PFSK-1 (cell line): ENCODE measurements around the gene FMNL3.
"Not testable (repeated sequence)": the region's sequence is repeated elsewhere in the genome, so short reads cannot be mapped to it uniquely, and the experiment has no call there.

ENCODE experiments used
- FOXP2 ChIP-seq: optimal IDR thresholded peaks from 2 replicates; pipeline ENCODE3; 2011; ENCODE audit warnings: borderline replicate concordance, control low read depth, inconsistent platforms; ENCODE audit not compliant: insufficient read depth; ENCODE audit errors: extremely low read length, extremely low read depth
- POLR2AphosphoS5 ChIP-seq: IDR thresholded peaks from 2 replicates; pipeline ENCODE4 v1.6.1; 2012; ENCODE audit warnings: low read depth, mild to moderate bottlenecking, control low read depth, low read length, moderate library complexity
- REST ChIP-seq, 2 experiments: IDR thresholded peaks; 2 replicates each; pipeline versions ENCODE4 v1.6.1 to v1.8.0; 2011 to 2012; ENCODE audit warnings: low read depth in 2 of 2, low read length in 2 of 2, control low read depth in 1 of 2, inconsistent platforms in 1 of 2, mild to moderate bottlenecking in 1 of 2, moderate library complexity in 1 of 2; ENCODE audit not compliant: insufficient read depth in 1 of 2
- SIN3A ChIP-seq: IDR thresholded peaks from 2 replicates; pipeline ENCODE4 v1.6.1; 2012; ENCODE audit warnings: mild to moderate bottlenecking, low read length, moderate library complexity, borderline replicate concordance; ENCODE audit not compliant: insufficient read depth
- TAF1 ChIP-seq: IDR thresholded peaks from 2 replicates; pipeline ENCODE4 v1.6.1; 2012; ENCODE audit warnings: low read length, control low read depth, borderline replicate concordance; ENCODE audit not compliant: insufficient read depth

The FMNL3 gene

GRCh38 chr12:49615725-49616124 lies 91.5 kb downstream of the FMNL3 start:
- TF ChIP-seq REST (IDR thresholded peaks at IDR 0.05; ENCODE audit: insufficient read depth in 1 of 2, low read depth in 2 of 2, low read length in 2 of 2) (no peak), TAF1 (no peak), POLR2AphosphoS5 (no peak), FOXP2 (no peak), SIN3A (no peak)

GRCh38 chr12:49612210-49612609 lies 95.0 kb downstream of the FMNL3 start:
- TF ChIP-seq SIN3A, result no peak
- TF ChIP-seq REST (IDR thresholded peaks at IDR 0.05; ENCODE audit: insufficient read depth in 1 of 2, low read depth in 2 of 2, low read length in 2 of 2), result no peak
- no peak for TF ChIP-seq FOXP2

GRCh38 chr12:49609875-49610154 lies 97.4 kb downstream of the FMNL3 start:
- TF ChIP-seq TAF1, result no peak
- no peak for TF ChIP-seq SIN3A
- TF ChIP-seq REST (IDR thresholded peaks at IDR 0.05; ENCODE audit: insufficient read depth in 1 of 2, low read depth in 2 of 2, low read length in 2 of 2), result no peak
- no peak for TF ChIP-seq POLR2AphosphoS5
- TF ChIP-seq FOXP2, result no peak

GRCh38 chr12:49609059-49609874 lies 97.9 kb downstream of the FMNL3 start:
- TF ChIP-seq REST (IDR thresholded peaks at IDR 0.05; ENCODE audit: insufficient read depth in 1 of 2, low read depth in 2 of 2, low read length in 2 of 2) (no peak), POLR2AphosphoS5 (no peak), FOXP2 (no peak), SIN3A (no peak), TAF1 (no peak)

GRCh38 chr12:49605539-49605938 lies 101.7 kb downstream of the FMNL3 start, which contains the start of gene FAM186B:
TSS of gene FAM186B (minus strand) at chr12:49605639. CDS start at chr12:49605477, 162 bp downstream.
- TF ChIP-seq POLR2AphosphoS5, FOXP2, SIN3A: not testable (repeated sequence)
